Raji (cell line): ENCODE data around the gene MAGEA1.

Source experiments
- POLR2A ChIP-seq: IDR thresholded peaks from 2 replicates; pipeline ENCODE4 v1.6.1; 2011; ENCODE audit warnings: low read depth, low read length, control low read depth; ENCODE audit not compliant: insufficient read depth

The MAGEA1 gene

DNA sequence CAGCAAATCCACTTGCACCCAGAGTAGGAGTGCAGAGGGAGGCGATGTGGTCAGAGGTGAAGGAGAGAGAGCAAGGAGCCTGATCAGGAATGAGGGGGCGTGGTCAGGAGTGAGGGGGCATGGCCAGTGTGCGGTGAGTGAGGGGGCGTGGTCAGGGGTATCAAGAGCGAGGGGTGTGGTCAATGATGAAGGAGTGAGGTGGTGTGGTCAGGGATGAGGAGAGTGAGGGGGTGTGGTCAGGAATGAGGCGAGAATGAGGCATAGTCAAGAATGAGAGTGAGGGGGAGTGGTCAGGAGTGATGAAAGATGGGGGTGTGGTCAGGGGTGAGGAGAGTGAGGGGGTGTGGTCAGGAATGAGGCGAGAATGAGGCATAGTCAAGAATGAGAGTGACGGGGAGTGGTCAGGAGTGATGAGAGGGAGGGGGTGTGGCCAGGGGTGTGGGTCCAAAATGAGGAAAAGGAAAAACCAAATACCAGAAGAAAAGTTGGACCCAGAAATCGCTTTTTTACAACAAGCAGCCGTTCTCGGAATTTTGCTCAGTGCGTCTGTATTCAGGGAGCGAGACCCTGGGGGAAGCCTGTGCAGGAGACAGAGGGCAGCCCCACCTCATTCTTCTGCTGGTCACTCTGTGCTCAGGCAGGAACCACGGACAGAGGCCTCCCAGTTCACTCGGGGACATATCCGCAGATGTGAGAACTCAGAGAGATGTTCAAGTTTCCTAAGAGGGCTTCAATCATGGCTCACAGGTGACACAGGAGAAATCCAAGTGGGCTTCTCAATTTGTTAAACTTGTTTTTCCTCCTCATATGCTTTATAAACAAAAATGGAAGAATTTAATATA, 47.5 kb downstream of the MAGEA1 start:
- TF ChIP-seq POLR2A, result no peak
